GM23338 (cell line): ENCODE measurements around the gene CDK10. TPM values are rescaled to one million over a fixed set of nuclear protein-coding genes. Genes with fewer than 3 reads are reported as not detected.

Experiments
- ATAC-seq: fragments of 200-7000 bp; cut with Tn5 transposase; 3 replicates; pipeline ENCODE4 v1.9.1; 2020
- DNase-seq: peaks from one replicate; pipeline ENCODE4 v3.0.0-alpha.2; 2015; ENCODE audit warnings: low spot score
- H2AFZ ChIP-seq: fragments of 200-600 bp; sonication (generic); 2 replicates; pipeline ENCODE4 v1.8.0; 2016; ENCODE audit warnings: antibody characterized with exemption, mild to moderate bottlenecking, moderate library complexity
- H3F3A ChIP-seq: fragments of 200-600 bp; sonication (generic); replicated peaks from 2 replicates; pipeline ENCODE4 v1.8.0; 2017; ENCODE audit warnings: antibody characterized with exemption, mixed run types, low read depth
- H3K27ac ChIP-seq: fragments of 200-600 bp; sonication (generic); 2 replicates; pipeline ENCODE4 v1.6.1; 2016; ENCODE audit warnings: low read depth
- H3K27me3 ChIP-seq: fragments of 200-600 bp; sonication (generic); 2 replicates; pipeline ENCODE4 v1.8.0; 2016; ENCODE audit warnings: mild to moderate bottlenecking, mixed run types, moderate library complexity; ENCODE audit not compliant: insufficient read depth
- H3K36me3 ChIP-seq: fragments of 200-600 bp; sonication (generic); 2 replicates; pipeline ENCODE4 v1.8.0; 2016; ENCODE audit warnings: mild to moderate bottlenecking; ENCODE audit not compliant: insufficient read depth
- H3K4me1 ChIP-seq: fragments of 200-600 bp; sonication (generic); 2 replicates; pipeline ENCODE4 v1.8.0; 2016; ENCODE audit warnings: mild to moderate bottlenecking, moderate library complexity; ENCODE audit not compliant: insufficient read depth
- H3K4me2 ChIP-seq: fragments of 200-600 bp; sonication (generic); 2 replicates; pipeline ENCODE4 v1.7.1; 2017; ENCODE audit warnings: mixed run types
- H3K4me3 ChIP-seq: fragments of 200-600 bp; sonication (generic); 2 replicates; pipeline ENCODE4 v1.6.1; 2016; ENCODE audit warnings: mixed run types
- H3K79me2 ChIP-seq: fragments of 200-600 bp; sonication (generic); replicated peaks from 2 replicates; pipeline ENCODE4 v1.8.0; 2017; ENCODE audit warnings: mild to moderate bottlenecking; ENCODE audit not compliant: insufficient read depth
- H3K9me2 ChIP-seq: fragments of 200-600 bp; sonication (generic); 2 replicates; pipeline ENCODE4 v1.8.0; 2017; ENCODE audit not compliant: insufficient read depth
- H4K20me1 ChIP-seq: fragments of 200-600 bp; sonication (generic); replicated peaks from 2 replicates; pipeline ENCODE4 v1.8.0; 2017; ENCODE audit warnings: mild to moderate bottlenecking; ENCODE audit not compliant: insufficient read depth
- H3K27ac Mint-ChIP-seq: 2 replicates; pipeline ENCODE4 v1.8.0; 2020; ENCODE audit warnings: inconsistent platforms, mild to moderate bottlenecking, moderate library complexity, mixed read lengths
- H3K27me3 Mint-ChIP-seq: 3 replicates; pipeline ENCODE4 v1.8.0; 2022; ENCODE audit warnings: low read depth, mild to moderate bottlenecking, moderate library complexity, mixed read lengths, inconsistent platforms; ENCODE audit not compliant: insufficient read depth, poor library complexity
- H3K36me3 Mint-ChIP-seq: 3 replicates; pipeline ENCODE4 v1.8.0; 2021; ENCODE audit warnings: low read depth, mild to moderate bottlenecking, inconsistent platforms, moderate library complexity, mixed read lengths
- H3K4me1 Mint-ChIP-seq: 3 replicates; pipeline ENCODE4 v1.8.0; 2020; ENCODE audit warnings: mild to moderate bottlenecking, inconsistent platforms, mixed read lengths
- H3K4me3 Mint-ChIP-seq: 3 replicates; pipeline ENCODE4 v1.8.0; 2021; ENCODE audit warnings: moderate library complexity, mild to moderate bottlenecking, inconsistent platforms, mixed read lengths
- H3K9me3 Mint-ChIP-seq: 3 replicates; pipeline ENCODE4 v1.8.0; 2020; ENCODE audit warnings: moderate library complexity, mild to moderate bottlenecking, inconsistent platforms, mixed read lengths
- CREB1 ChIP-seq: fragments of 250-450 bp; sonication (Bioruptor Pico); IDR thresholded peaks from 2 replicates; pipeline ENCODE4 v1.5.0; 2020; ENCODE audit warnings: low read depth, mild to moderate bottlenecking, moderate library complexity
- EZH2 ChIP-seq: fragments of 200-600 bp; sonication (generic); IDR thresholded peaks from one replicate; pipeline ENCODE4 v1.8.0; 2017; ENCODE audit warnings: antibody characterized with exemption, mild to moderate bottlenecking, low read depth; ENCODE audit not compliant: unreplicated experiment
- EZH2phosphoT487 ChIP-seq: fragments of 200-600 bp; sonication (generic); IDR thresholded peaks from one replicate; pipeline ENCODE4 v1.8.1; 2018; ENCODE audit warnings: antibody characterized with exemption; ENCODE audit not compliant: unreplicated experiment
- JUNB ChIP-seq: IDR thresholded peaks from one replicate; pipeline ENCODE4 v1.6.1; 2016; ENCODE audit warnings: antibody characterized with exemption; ENCODE audit not compliant: unreplicated experiment
- NANOG ChIP-seq: IDR thresholded peaks from 2 replicates; pipeline ENCODE4 v1.6.1; 2016; ENCODE audit warnings: antibody characterized with exemption, borderline replicate concordance
- POLR2AphosphoS5 ChIP-seq: IDR thresholded peaks from 2 replicates; pipeline ENCODE4 v1.6.1; 2016; ENCODE audit warnings: antibody characterized with exemption, low read depth
- STAT1 ChIP-seq: IDR thresholded peaks from one replicate; pipeline ENCODE4 v1.6.1; 2016; ENCODE audit warnings: antibody characterized with exemption; ENCODE audit not compliant: unreplicated experiment
- ZNF114 ChIP-seq: fragments of 250-450 bp; sonication (Bioruptor Pico); IDR thresholded peaks from 2 replicates; pipeline ENCODE4 v1.5.0; 2020; ENCODE audit warnings: mild to moderate bottlenecking, moderate library complexity
- ZNF331 ChIP-seq: fragments of 250-450 bp; sonication (Bioruptor Pico); IDR thresholded peaks from 2 replicates; pipeline ENCODE4 v1.5.0; 2020; ENCODE audit warnings: low read depth, mild to moderate bottlenecking, moderate library complexity
- ZNF462 ChIP-seq: fragments of 250-450 bp; sonication (Bioruptor Pico); IDR thresholded peaks from 2 replicates; pipeline ENCODE4 v1.5.0; 2020; ENCODE audit warnings: mild to moderate bottlenecking, moderate library complexity
- polyA plus RNA-seq: library from polyadenylated mRNA; unstranded; fragments of >200 nt; fragmentation: Nextera tagmentation; extraction: Ambion mirVana; gene quantifications from 2 replicates; pipeline ENCODE4 v1.2.1, GENCODE V29; 2016
- total RNA-seq: library from RNA; depleted of rRNA; stranded (reverse); fragments of >200 nt; shearing (Covaris generic); gene quantifications from 2 replicates; pipeline ENCODE4 v1.2.3, GENCODE V29; 2014
- TF ChIP-seq, protein P1 (sequence below), 2 experiments: fragments of 200-600 bp in 1 of 2; sonication (generic) in 1 of 2; conservative IDR thresholded peaks; 2 replicates each; pipeline versions ENCODE4 v1.5.1 to v1.6.1; 2016 to 2017; ENCODE audit warnings: antibody characterized with exemption in 2 of 2, low read depth in 2 of 2, mild to moderate bottlenecking in 2 of 2, moderate library complexity in 1 of 2
- TF ChIP-seq, protein P2 (sequence below): IDR thresholded peaks from one replicate; pipeline ENCODE4 v1.6.1; 2018; ENCODE audit warnings: antibody characterized with exemption; ENCODE audit not compliant: unreplicated experiment
- TF ChIP-seq, protein P3 (sequence below): IDR thresholded peaks from 2 replicates; pipeline ENCODE4 v1.6.1; 2016; ENCODE audit warnings: antibody characterized with exemption

Gene CDK10
- total and polyA plus RNA-seq, 2 experiments from 2014 or later = 64.6 to 88.0 TPM

DNA sequence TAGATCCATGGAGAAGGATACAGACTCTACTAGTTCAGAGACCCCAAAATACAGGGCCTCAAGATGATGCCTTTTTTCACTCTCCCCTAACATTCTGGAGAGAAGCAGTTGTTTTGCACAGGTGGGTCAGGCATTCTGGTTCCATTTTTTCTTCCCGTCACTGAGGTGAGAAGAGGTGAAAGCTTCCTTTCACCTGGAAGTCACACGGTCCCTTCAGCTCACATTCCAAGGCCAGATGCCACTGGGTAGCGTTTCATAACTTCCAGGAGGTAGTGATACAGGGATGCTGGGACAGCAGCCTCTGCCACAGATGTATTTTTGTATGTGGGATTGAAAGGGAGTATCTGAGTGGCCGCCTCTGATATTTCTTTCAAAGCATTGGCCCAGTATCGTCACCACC is 1.9 kb downstream of the CDK10 start:
- Histone ChIP-seq H3K36me3 (0 out of 2 replicates have a peak, but pooled peaks cover 2% of the 10 kb centered on the region), H3K27me3 (no peaks in the 10 kb centered on the region), H3K4me2 (no peak overlapping the region), H3K9me2 (0 out of 2 replicates have a peak, but pooled peaks cover 4% of the 10 kb centered on the region), H3K79me2 (peaks cover 12% of the 10 kb centered on the region), H2AFZ (no peak overlapping the region), H3K4me1 (0 out of 2 replicates have a peak, but pooled peaks cover 8% of the 10 kb centered on the region), H3K4me3 (no peak overlapping the region), H3K27ac (no peak overlapping the region), H4K20me1 (peaks cover 4% of the 10 kb centered on the region; the same call in 1 of the 2 replicates), H3F3A (0 out of 2 replicates have a peak, but pooled peaks cover 9% of the 10 kb centered on the region)
- H3K27me3 Mint-ChIP-seq = peaks cover 18% of the 10 kb centered on the region
- ATAC-seq (no peak), DNase-seq (no peak)
- H3K4me3 Mint-ChIP-seq = peak overlapping the region; percentile 89; the same call in 2 of the 3 replicates
- no peak overlapping the region for H3K27ac Mint-ChIP-seq
- H3K9me3 Mint-ChIP-seq = peaks cover 30% of the 10 kb centered on the region
- TF ChIP-seq NANOG (no peak), CREB1 (no peak), ZNF114 (CRISPR knock-in tag) (no peak), POLR2AphosphoS5 (no peak), EZH2phosphoT487 (no peak), ZNF331 (CRISPR knock-in tag) (no peak), JUNB (no peak), ZNF462 (CRISPR knock-in tag) (no peak), STAT1 (no peak), EZH2 (no peak)
- TF ChIP-seq, protein P1, sequence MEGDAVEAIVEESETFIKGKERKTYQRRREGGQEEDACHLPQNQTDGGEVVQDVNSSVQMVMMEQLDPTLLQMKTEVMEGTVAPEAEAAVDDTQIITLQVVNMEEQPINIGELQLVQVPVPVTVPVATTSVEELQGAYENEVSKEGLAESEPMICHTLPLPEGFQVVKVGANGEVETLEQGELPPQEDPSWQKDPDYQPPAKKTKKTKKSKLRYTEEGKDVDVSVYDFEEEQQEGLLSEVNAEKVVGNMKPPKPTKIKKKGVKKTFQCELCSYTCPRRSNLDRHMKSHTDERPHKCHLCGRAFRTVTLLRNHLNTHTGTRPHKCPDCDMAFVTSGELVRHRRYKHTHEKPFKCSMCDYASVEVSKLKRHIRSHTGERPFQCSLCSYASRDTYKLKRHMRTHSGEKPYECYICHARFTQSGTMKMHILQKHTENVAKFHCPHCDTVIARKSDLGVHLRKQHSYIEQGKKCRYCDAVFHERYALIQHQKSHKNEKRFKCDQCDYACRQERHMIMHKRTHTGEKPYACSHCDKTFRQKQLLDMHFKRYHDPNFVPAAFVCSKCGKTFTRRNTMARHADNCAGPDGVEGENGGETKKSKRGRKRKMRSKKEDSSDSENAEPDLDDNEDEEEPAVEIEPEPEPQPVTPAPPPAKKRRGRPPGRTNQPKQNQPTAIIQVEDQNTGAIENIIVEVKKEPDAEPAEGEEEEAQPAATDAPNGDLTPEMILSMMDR (conservative IDR thresholded peaks at IDR 0.05; ENCODE audit: low read depth in 2 of 2) = no peak
- TF ChIP-seq, protein P2, sequence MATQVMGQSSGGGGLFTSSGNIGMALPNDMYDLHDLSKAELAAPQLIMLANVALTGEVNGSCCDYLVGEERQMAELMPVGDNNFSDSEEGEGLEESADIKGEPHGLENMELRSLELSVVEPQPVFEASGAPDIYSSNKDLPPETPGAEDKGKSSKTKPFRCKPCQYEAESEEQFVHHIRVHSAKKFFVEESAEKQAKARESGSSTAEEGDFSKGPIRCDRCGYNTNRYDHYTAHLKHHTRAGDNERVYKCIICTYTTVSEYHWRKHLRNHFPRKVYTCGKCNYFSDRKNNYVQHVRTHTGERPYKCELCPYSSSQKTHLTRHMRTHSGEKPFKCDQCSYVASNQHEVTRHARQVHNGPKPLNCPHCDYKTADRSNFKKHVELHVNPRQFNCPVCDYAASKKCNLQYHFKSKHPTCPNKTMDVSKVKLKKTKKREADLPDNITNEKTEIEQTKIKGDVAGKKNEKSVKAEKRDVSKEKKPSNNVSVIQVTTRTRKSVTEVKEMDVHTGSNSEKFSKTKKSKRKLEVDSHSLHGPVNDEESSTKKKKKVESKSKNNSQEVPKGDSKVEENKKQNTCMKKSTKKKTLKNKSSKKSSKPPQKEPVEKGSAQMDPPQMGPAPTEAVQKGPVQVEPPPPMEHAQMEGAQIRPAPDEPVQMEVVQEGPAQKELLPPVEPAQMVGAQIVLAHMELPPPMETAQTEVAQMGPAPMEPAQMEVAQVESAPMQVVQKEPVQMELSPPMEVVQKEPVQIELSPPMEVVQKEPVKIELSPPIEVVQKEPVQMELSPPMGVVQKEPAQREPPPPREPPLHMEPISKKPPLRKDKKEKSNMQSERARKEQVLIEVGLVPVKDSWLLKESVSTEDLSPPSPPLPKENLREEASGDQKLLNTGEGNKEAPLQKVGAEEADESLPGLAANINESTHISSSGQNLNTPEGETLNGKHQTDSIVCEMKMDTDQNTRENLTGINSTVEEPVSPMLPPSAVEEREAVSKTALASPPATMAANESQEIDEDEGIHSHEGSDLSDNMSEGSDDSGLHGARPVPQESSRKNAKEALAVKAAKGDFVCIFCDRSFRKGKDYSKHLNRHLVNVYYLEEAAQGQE = no peak
- TF ChIP-seq, protein P3, sequence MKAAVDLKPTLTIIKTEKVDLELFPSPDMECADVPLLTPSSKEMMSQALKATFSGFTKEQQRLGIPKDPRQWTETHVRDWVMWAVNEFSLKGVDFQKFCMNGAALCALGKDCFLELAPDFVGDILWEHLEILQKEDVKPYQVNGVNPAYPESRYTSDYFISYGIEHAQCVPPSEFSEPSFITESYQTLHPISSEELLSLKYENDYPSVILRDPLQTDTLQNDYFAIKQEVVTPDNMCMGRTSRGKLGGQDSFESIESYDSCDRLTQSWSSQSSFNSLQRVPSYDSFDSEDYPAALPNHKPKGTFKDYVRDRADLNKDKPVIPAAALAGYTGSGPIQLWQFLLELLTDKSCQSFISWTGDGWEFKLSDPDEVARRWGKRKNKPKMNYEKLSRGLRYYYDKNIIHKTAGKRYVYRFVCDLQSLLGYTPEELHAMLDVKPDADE = no peak
- peaks cover 69% of the 10 kb centered on the region for H3K36me3 Mint-ChIP-seq
- peaks cover 7% of the 10 kb centered on the region; the same call in 2 of the 3 replicates for H3K4me1 Mint-ChIP-seq
